Measurements from ENCODE around the gene C1orf159. TPM values are rescaled to one million over a fixed set of nuclear protein-coding genes. Genes with fewer than 3 reads are reported as not detected.

The C1orf159 gene
- total RNA-seq (2014; rRNA removed; shearing (Covaris generic); ENCODE audit: low replicate concordance) = 19.1 and 26.6 TPM in 2 replicates

GRCh38 chr1:1115786-1116700 is at the start of gene C1orf159:
C1orf159 (minus strand) TSS chr1:1116089; CDS start chr1:1091543, 24,546 bp downstream.
- in situ Hi-C loops (cut with HindIII; ENCODE audit: low pct_unique_long_range_greater_than_20kb, low sequenced_read_pairs) = no loop called here
- peak; percentile 99 for DNase-seq (ENCODE audit: low read depth)

GRCh38 chr1:1165485-1165884 is 49.6 kb upstream of the C1orf159 start:
- no peak for DNase-seq (ENCODE audit: low read depth)
- in situ Hi-C loops (cut with HindIII; ENCODE audit: low pct_unique_long_range_greater_than_20kb, low sequenced_read_pairs) = no loop called here

GRCh38 chr1:1164701-1165451 is 49.0 kb upstream of the C1orf159 start:
- in situ Hi-C loops (cut with HindIII; ENCODE audit: low pct_unique_long_range_greater_than_20kb, low sequenced_read_pairs) = no loop called here
- peak; percentile 80 for DNase-seq (ENCODE audit: low read depth)

- DNase-seq (ENCODE audit: low read depth) = no peak
- in situ Hi-C loops (cut with HindIII; ENCODE audit: low pct_unique_long_range_greater_than_20kb, low sequenced_read_pairs) = no loop called here
Observed at GRCh38 chr1:1164361-1164700, 48.4 kb upstream of the C1orf159 start.

GRCh38 chr1:1163538-1164070 is 47.7 kb upstream of the C1orf159 start:
- DNase-seq (ENCODE audit: low read depth) = no peak
- in situ Hi-C loops (cut with HindIII; ENCODE audit: low pct_unique_long_range_greater_than_20kb, low sequenced_read_pairs) = no loop called here

GRCh38 chr1:1162597-1163537 is 47.0 kb upstream of the C1orf159 start:
- DNase-seq (ENCODE audit: low read depth) = no peak
- in situ Hi-C loops (cut with HindIII; ENCODE audit: low pct_unique_long_range_greater_than_20kb, low sequenced_read_pairs) = no loop called here

GRCh38 chr1:1161683-1162079 is 45.8 kb upstream of the C1orf159 start:
- no peak for DNase-seq (ENCODE audit: low read depth)
- in situ Hi-C loops (cut with HindIII; ENCODE audit: low pct_unique_long_range_greater_than_20kb, low sequenced_read_pairs) = no loop called here

GRCh38 chr1:1161078-1161682 is 45.3 kb upstream of the C1orf159 start:
- DNase-seq (ENCODE audit: low read depth) = no peak

GRCh38 chr1:1160281-1160930 is 44.5 kb upstream of the C1orf159 start:
- no peak for DNase-seq (ENCODE audit: low read depth)
- in situ Hi-C loops (cut with HindIII; ENCODE audit: low pct_unique_long_range_greater_than_20kb, low sequenced_read_pairs) = no loop called here

More at GRCh38 chr1:1161078-1161682, 45.3 kb upstream of the C1orf159 start:
- in situ Hi-C loops (cut with HindIII; ENCODE audit: low pct_unique_long_range_greater_than_20kb, low sequenced_read_pairs) = no loop called here

- in situ Hi-C loops (cut with HindIII; ENCODE audit: low pct_unique_long_range_greater_than_20kb, low sequenced_read_pairs) = no loop called here
Observed at GRCh38 chr1:1157914-1158710, 42.2 kb upstream of the C1orf159 start.

GRCh38 chr1:1157426-1157913 is 41.6 kb upstream of the C1orf159 start:
- in situ Hi-C loops (cut with HindIII; ENCODE audit: low pct_unique_long_range_greater_than_20kb, low sequenced_read_pairs) = no loop called here
- peak; percentile 94 for DNase-seq (ENCODE audit: low read depth)

More at GRCh38 chr1:1157914-1158710, 42.2 kb upstream of the C1orf159 start:
- peak; percentile 68 for DNase-seq (ENCODE audit: low read depth)

GRCh38 chr1:1157033-1157365 is 41.1 kb upstream of the C1orf159 start:
- DNase-seq (ENCODE audit: low read depth) = no peak
- in situ Hi-C loops (cut with HindIII; ENCODE audit: low pct_unique_long_range_greater_than_20kb, low sequenced_read_pairs) = no loop called here

- no peak for DNase-seq (ENCODE audit: low read depth)
- in situ Hi-C loops (cut with HindIII; ENCODE audit: low pct_unique_long_range_greater_than_20kb, low sequenced_read_pairs) = no loop called here
Observed at GRCh38 chr1:1156140-1157032, 40.5 kb upstream of the C1orf159 start.

- in situ Hi-C loops (cut with HindIII; ENCODE audit: low pct_unique_long_range_greater_than_20kb, low sequenced_read_pairs) = no loop called here
- no peak for DNase-seq (ENCODE audit: low read depth)
Observed at GRCh38 chr1:1155258-1155657, 39.4 kb upstream of the C1orf159 start.

- in situ Hi-C loops (cut with HindIII; ENCODE audit: low pct_unique_long_range_greater_than_20kb, low sequenced_read_pairs) = no loop called here
- DNase-seq (ENCODE audit: low read depth) = no peak
Observed at GRCh38 chr1:1153874-1154273, 38.0 kb upstream of the C1orf159 start.
